ENCODE measurements around the gene FZD10. TPM values are rescaled to one million over a fixed set of nuclear protein-coding genes. Genes with fewer than 3 reads are reported as not detected.

The FZD10 gene
- total RNA-seq, 1 experiment from 2014 or later: not detected

GRCh38 chr12:130146176-130146931, 15.9 kb upstream of the FZD10 start (continued):
- TF ChIP-seq ZBTB33 (IDR thresholded peaks at IDR 0.05; ENCODE audit: extremely low read depth, insufficient replicate concordance, low read length) (no peak), EZH2 (IDR thresholded peaks at IDR 0.05) (no peak), POLR2AphosphoS5 (IDR thresholded peaks at IDR 0.05; ENCODE audit: low read depth, low read length) (no peak), CBX3 (IDR thresholded peaks at IDR 0.05; ENCODE audit: low read depth) (no peak), POLR2A (IDR thresholded peaks at IDR 0.05; ENCODE audit: borderline replicate concordance, extremely low read depth, insufficient read depth, insufficient read length) (no peak), ELF1 (IDR thresholded peaks at IDR 0.05; ENCODE audit: borderline replicate concordance, low read depth) (no peak), ZNF274 (IDR thresholded peaks at IDR 0.05; ENCODE audit: low read depth, low read length) (no peak), TCF7L2 (IDR thresholded peaks at IDR 0.05; ENCODE audit: borderline replicate concordance, extremely low read depth, insufficient read depth, insufficient read length) (no peak), EZH2phosphoT487 (IDR thresholded peaks at IDR 0.05; ENCODE audit: borderline replicate concordance) (no peak), ATF3 (IDR thresholded peaks at IDR 0.05) (no peak)

GRCh38 chr12:130147875-130148596, 14.2 kb upstream of the FZD10 start:
- no peaks in the 10 kb centered on the region for H3K4me1 ChIP-seq (ENCODE audit: control insufficient read depth in 1 of 2, insufficient read depth in 2 of 2, low read length in 2 of 2)
- H3K4me2 ChIP-seq (ENCODE audit: low read length): no peak overlapping the region
- no peaks in the 10 kb centered on the region for H3K79me2 ChIP-seq (ENCODE audit: insufficient read depth, low read length)
- H2AFZ ChIP-seq (ENCODE audit: low read depth, low read length, poor library complexity, severe bottlenecking): no peak overlapping the region
- no peak overlapping the region for H3K27ac ChIP-seq (ENCODE audit: low read depth, low read length)
- H3K9me3 ChIP-seq (ENCODE audit: control insufficient read depth in 1 of 2, insufficient read depth in 1 of 2, low read depth in 1 of 2, low read length in 2 of 2): peaks cover 6% of the 10 kb centered on the region in 2 experiments; a peak in 2 of 4 replicates
- ATAC-seq (no peak), DNase-seq (ENCODE audit: low read depth, low spot score) (no peak)
- no peaks in the 10 kb centered on the region for H3K9me2 ChIP-seq (ENCODE audit: insufficient read depth)
- no peak for TF ChIP-seq CBX3 (IDR thresholded peaks at IDR 0.05; ENCODE audit: low read depth)
- TF ChIP-seq ZFX (IDR thresholded peaks at IDR 0.05): no peak
- no peak for TF ChIP-seq TCF7L2 (IDR thresholded peaks at IDR 0.05; ENCODE audit: borderline replicate concordance, extremely low read depth, insufficient read depth, insufficient read length)
- no peak for TF ChIP-seq REST (IDR thresholded peaks at IDR 0.05; ENCODE audit: low read depth)
- TF ChIP-seq SP1 (IDR thresholded peaks at IDR 0.05; ENCODE audit: low read depth): no peak
- no peak for TF ChIP-seq RAD21 (IDR thresholded peaks at IDR 0.05; ENCODE audit: low read depth)
- TF ChIP-seq EGR1 (IDR thresholded peaks at IDR 0.05; ENCODE audit: low read depth): no peak
- no peak for TF ChIP-seq EZH2phosphoT487 (IDR thresholded peaks at IDR 0.05; ENCODE audit: borderline replicate concordance)
- TF ChIP-seq EZH2 (IDR thresholded peaks at IDR 0.05): no peak
- TF ChIP-seq MAX (IDR thresholded peaks at IDR 0.05): no peak
- TF ChIP-seq ATF3 (IDR thresholded peaks at IDR 0.05): no peak
- TF ChIP-seq POLR2A (IDR thresholded peaks at IDR 0.05; ENCODE audit: borderline replicate concordance, extremely low read depth, insufficient read depth, insufficient read length): no peak
- no peak for TF ChIP-seq JUND (IDR thresholded peaks at IDR 0.05)
- BruUV-seq (replicated peaks): no TSS peak
- H3K4me3 ChIP-seq (replicated peaks in 1 of 2; ENCODE audit: low read depth in 1 of 2, low read length in 2 of 2): no peak overlapping the region
- RAD21 ChIA-PET (ENCODE audit: low non-redundant PET in 1 of 2, low total read pairs in 2 of 2, uncharacterized antibody in 2 of 2, unreplicated experiment in 2 of 2): no interaction called here
- H4K20me1 ChIP-seq (ENCODE audit: insufficient read depth): no peaks in the 10 kb centered on the region
- CTCF ChIA-PET: no interaction called here
- intact Hi-C loops (cut with micrococcal nuclease): no loop called here
- POLR2A ChIA-PET: no interaction called here
- H3K9ac ChIP-seq (ENCODE audit: low read length): no peak overlapping the region
- no peaks in the 10 kb centered on the region for H3K36me3 ChIP-seq (ENCODE audit: control insufficient read depth in 1 of 2, insufficient read depth in 2 of 2, low read length in 2 of 2)
- H3K27me3 ChIP-seq (ENCODE audit: insufficient read depth, low read length): no peaks in the 10 kb centered on the region

Measured in HCT116 (cell line).